SK-N-SH (cell line): Measurements from ENCODE around the gene STAM2.

Source experiments
- CHD2 ChIP-seq: fragments of 150-350 bp; IDR thresholded peaks from 2 replicates; pipeline ENCODE4 v1.6.1; 2018; ENCODE audit warnings: low read length; ENCODE audit not compliant: partially characterized antibody
- CTCF ChIP-seq: fragments of 200-600 bp; sonication (generic); IDR thresholded peaks from 2 replicates; pipeline ENCODE4 v1.6.1; 2017; ENCODE audit warnings: antibody characterized with exemption, mild to moderate bottlenecking, moderate library complexity
- EZH2phosphoT487 ChIP-seq: fragments of 200-600 bp; sonication (generic); IDR thresholded peaks from 2 replicates; pipeline ENCODE4 v1.6.1; 2017; ENCODE audit warnings: low read depth, mixed run types, mild to moderate bottlenecking, antibody characterized with exemption, moderate library complexity, borderline replicate concordance
- FOSL2 ChIP-seq: IDR thresholded peaks from 2 replicates; pipeline ENCODE4 v1.4.0; 2012; ENCODE audit warnings: low read depth, mild to moderate bottlenecking, moderate library complexity, borderline replicate concordance
- FOXJ3 ChIP-seq: sonication (generic); formaldehyde crosslinking; IDR thresholded peaks from 2 replicates; pipeline ENCODE4 v1.5.1; 2020; ENCODE audit warnings: mild to moderate bottlenecking, missing genetic modification reagents
- FOXM1 ChIP-seq: IDR thresholded peaks from 2 replicates; pipeline ENCODE4 v1.4.0; 2012; ENCODE audit warnings: low read depth, mild to moderate bottlenecking
- NRF1 ChIP-seq: IDR thresholded peaks from 2 replicates; pipeline ENCODE4 v1.6.1; 2012; ENCODE audit warnings: low read depth, mild to moderate bottlenecking, low read length
- RAD21 ChIP-seq: IDR thresholded peaks from 2 replicates; pipeline ENCODE4 v1.6.1; 2012; ENCODE audit warnings: mild to moderate bottlenecking, low read length
- RXRA ChIP-seq: IDR thresholded peaks from 2 replicates; pipeline ENCODE4 v1.4.0; 2012; ENCODE audit warnings: low read depth, mild to moderate bottlenecking, borderline replicate concordance
- SMC3 ChIP-seq: IDR thresholded peaks from 2 replicates; pipeline ENCODE4 v1.6.1; 2012; ENCODE audit warnings: low read depth, low read length, improper control_type of control experiment
- TAF1 ChIP-seq: IDR thresholded peaks from 2 replicates; pipeline ENCODE4 v1.6.1; 2012; ENCODE audit warnings: low read depth, mild to moderate bottlenecking, low read length, moderate library complexity, borderline replicate concordance
- YY1 ChIP-seq: IDR thresholded peaks from 2 replicates; pipeline ENCODE4 v1.4.0; 2012; ENCODE audit warnings: low read depth, mild to moderate bottlenecking

GRCh38 chr2:152132306-152132705 lies 43.3 kb downstream of the STAM2 start:
- TF ChIP-seq CTCF (no peak), RXRA (no peak), SMC3 (no peak), FOXJ3 (CRISPR knock-in tag) (no peak), FOSL2 (no peak), YY1 (no peak), FOXM1 (no peak), TAF1 (no peak), EZH2phosphoT487 (no peak), RAD21 (no peak), CHD2 (no peak), NRF1 (no peak)
